SK-N-SH (cell line): ENCODE results near the gene NPFFR1.

Source experiments
- CHD2 ChIP-seq: fragments of 150-350 bp; IDR thresholded peaks from 2 replicates; pipeline ENCODE4 v1.6.1; 2018; ENCODE audit warnings: low read length; ENCODE audit not compliant: partially characterized antibody
- GABPA ChIP-seq: IDR thresholded peaks from 2 replicates; pipeline ENCODE4 v1.4.0; 2012; ENCODE audit warnings: low read depth, mild to moderate bottlenecking
- POLR2AphosphoS5 ChIP-seq: IDR thresholded peaks from 2 replicates; pipeline ENCODE4 v1.6.1; 2012; ENCODE audit warnings: low read depth, low read length
- RAD21 ChIP-seq: IDR thresholded peaks from 2 replicates; pipeline ENCODE4 v1.6.1; 2012; ENCODE audit warnings: mild to moderate bottlenecking, low read length
- RCOR1 ChIP-seq: fragments of 150-350 bp; IDR thresholded peaks from 2 replicates; pipeline ENCODE4 v1.6.1; 2017; ENCODE audit warnings: antibody characterized with exemption, low read length
- RXRA ChIP-seq: IDR thresholded peaks from 2 replicates; pipeline ENCODE4 v1.4.0; 2012; ENCODE audit warnings: low read depth, mild to moderate bottlenecking, borderline replicate concordance
- TAF1 ChIP-seq: IDR thresholded peaks from 2 replicates; pipeline ENCODE4 v1.6.1; 2012; ENCODE audit warnings: low read depth, mild to moderate bottlenecking, low read length, moderate library complexity, borderline replicate concordance
- USF2 ChIP-seq: fragments of 150-350 bp; IDR thresholded peaks from 2 replicates; pipeline ENCODE4 v1.6.1; 2017; ENCODE audit warnings: antibody characterized with exemption, low read length, low read depth, borderline replicate concordance
- YY1 ChIP-seq: IDR thresholded peaks from 2 replicates; pipeline ENCODE4 v1.4.0; 2012; ENCODE audit warnings: low read depth, mild to moderate bottlenecking
- TF ChIP-seq, protein P1 (sequence below): IDR thresholded peaks from 2 replicates; pipeline ENCODE4 v1.6.1; 2012; ENCODE audit warnings: mild to moderate bottlenecking, low read depth, low read length, moderate library complexity
- TF ChIP-seq, protein P2 (sequence below): fragments of 200-600 bp; sonication (generic); IDR thresholded peaks from 2 replicates; pipeline ENCODE4 v1.6.1; 2017; ENCODE audit warnings: antibody characterized with exemption, mild to moderate bottlenecking, moderate library complexity
- TF ChIP-seq, protein P3 (sequence below): IDR thresholded peaks from 2 replicates; pipeline ENCODE4 v1.4.0; 2012; ENCODE audit warnings: low read depth, borderline replicate concordance

GRCh38 chr10:70306886-70307520 is 23.2 kb upstream of the NPFFR1 start:
- TF ChIP-seq, protein P1, sequence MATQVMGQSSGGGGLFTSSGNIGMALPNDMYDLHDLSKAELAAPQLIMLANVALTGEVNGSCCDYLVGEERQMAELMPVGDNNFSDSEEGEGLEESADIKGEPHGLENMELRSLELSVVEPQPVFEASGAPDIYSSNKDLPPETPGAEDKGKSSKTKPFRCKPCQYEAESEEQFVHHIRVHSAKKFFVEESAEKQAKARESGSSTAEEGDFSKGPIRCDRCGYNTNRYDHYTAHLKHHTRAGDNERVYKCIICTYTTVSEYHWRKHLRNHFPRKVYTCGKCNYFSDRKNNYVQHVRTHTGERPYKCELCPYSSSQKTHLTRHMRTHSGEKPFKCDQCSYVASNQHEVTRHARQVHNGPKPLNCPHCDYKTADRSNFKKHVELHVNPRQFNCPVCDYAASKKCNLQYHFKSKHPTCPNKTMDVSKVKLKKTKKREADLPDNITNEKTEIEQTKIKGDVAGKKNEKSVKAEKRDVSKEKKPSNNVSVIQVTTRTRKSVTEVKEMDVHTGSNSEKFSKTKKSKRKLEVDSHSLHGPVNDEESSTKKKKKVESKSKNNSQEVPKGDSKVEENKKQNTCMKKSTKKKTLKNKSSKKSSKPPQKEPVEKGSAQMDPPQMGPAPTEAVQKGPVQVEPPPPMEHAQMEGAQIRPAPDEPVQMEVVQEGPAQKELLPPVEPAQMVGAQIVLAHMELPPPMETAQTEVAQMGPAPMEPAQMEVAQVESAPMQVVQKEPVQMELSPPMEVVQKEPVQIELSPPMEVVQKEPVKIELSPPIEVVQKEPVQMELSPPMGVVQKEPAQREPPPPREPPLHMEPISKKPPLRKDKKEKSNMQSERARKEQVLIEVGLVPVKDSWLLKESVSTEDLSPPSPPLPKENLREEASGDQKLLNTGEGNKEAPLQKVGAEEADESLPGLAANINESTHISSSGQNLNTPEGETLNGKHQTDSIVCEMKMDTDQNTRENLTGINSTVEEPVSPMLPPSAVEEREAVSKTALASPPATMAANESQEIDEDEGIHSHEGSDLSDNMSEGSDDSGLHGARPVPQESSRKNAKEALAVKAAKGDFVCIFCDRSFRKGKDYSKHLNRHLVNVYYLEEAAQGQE: no peak
- TF ChIP-seq USF2 (no peak), RCOR1 (no peak), YY1 (no peak), RAD21 (no peak), RXRA (no peak), CHD2 (no peak), TAF1 (no peak), GABPA (no peak), POLR2AphosphoS5 (no peak)
- TF ChIP-seq, protein P2, sequence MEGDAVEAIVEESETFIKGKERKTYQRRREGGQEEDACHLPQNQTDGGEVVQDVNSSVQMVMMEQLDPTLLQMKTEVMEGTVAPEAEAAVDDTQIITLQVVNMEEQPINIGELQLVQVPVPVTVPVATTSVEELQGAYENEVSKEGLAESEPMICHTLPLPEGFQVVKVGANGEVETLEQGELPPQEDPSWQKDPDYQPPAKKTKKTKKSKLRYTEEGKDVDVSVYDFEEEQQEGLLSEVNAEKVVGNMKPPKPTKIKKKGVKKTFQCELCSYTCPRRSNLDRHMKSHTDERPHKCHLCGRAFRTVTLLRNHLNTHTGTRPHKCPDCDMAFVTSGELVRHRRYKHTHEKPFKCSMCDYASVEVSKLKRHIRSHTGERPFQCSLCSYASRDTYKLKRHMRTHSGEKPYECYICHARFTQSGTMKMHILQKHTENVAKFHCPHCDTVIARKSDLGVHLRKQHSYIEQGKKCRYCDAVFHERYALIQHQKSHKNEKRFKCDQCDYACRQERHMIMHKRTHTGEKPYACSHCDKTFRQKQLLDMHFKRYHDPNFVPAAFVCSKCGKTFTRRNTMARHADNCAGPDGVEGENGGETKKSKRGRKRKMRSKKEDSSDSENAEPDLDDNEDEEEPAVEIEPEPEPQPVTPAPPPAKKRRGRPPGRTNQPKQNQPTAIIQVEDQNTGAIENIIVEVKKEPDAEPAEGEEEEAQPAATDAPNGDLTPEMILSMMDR: no peak
- TF ChIP-seq, protein P3, sequence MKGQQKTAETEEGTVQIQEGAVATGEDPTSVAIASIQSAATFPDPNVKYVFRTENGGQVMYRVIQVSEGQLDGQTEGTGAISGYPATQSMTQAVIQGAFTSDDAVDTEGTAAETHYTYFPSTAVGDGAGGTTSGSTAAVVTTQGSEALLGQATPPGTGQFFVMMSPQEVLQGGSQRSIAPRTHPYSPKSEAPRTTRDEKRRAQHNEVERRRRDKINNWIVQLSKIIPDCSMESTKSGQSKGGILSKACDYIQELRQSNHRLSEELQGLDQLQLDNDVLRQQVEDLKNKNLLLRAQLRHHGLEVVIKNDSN: no peak
